Prostate gland (tissue), 2 donors: Measurements from ENCODE around the gene OTOA.
"Not testable (repeated sequence)": the region's sequence is repeated elsewhere in the genome, so short reads cannot be mapped to it uniquely, and the experiment has no call there.

Experiments
- CTCF ChIP-seq, 4 experiments: fragments of 200-600 bp in 2 of 4; fragments of 450-650 bp in 2 of 4; sonication (generic) in 2 of 4; IDR thresholded peaks; 1 replicate in 3 of 4; 2 replicates in 1 of 4; pipeline ENCODE4 v1.5.1; 2016 to 2019; ENCODE audit warnings: antibody characterized with exemption in 4 of 4, mild to moderate bottlenecking in 2 of 4, moderate library complexity in 2 of 4
- POLR2A ChIP-seq: fragments of 450-650 bp; IDR thresholded peaks from one replicate; pipeline ENCODE4 v1.6.1; 2016; ENCODE audit warnings: antibody characterized with exemption, mild to moderate bottlenecking
- POLR2AphosphoS5 ChIP-seq: sonication (generic); formaldehyde crosslinking; IDR thresholded peaks from one replicate; pipeline ENCODE4 v1.6.1; 2017; ENCODE audit warnings: antibody characterized with exemption

- not testable (repeated sequence) for TF ChIP-seq CTCF (IDR thresholded peaks at IDR 0.05); POLR2A; POLR2AphosphoS5
Observed at GRCh38 chr16:21802375-21802663, 138.6 kb downstream of the OTOA start.
